GM21717 (cell line): ENCODE results near the gene TMEM61.

ENCODE experiments used
- ATAC-seq: cut with Tn5 transposase; IDR thresholded peaks from one replicate; pipeline ENCODE4 v1.9.1; 2021; ENCODE audit warnings: mild to moderate bottlenecking, moderate library complexity; ENCODE audit not compliant: unreplicated experiment

Gene TMEM61

GRCh38 chr1:55037733-55038551 lies 57.5 kb downstream of the TMEM61 start:
- no peak for ATAC-seq

GRCh38 chr1:55038552-55038838 lies 58.1 kb downstream of the TMEM61 start:
- no peak for ATAC-seq

- ATAC-seq, result no peak
Measured at GRCh38 chr1:55038974-55039341, 58.5 kb downstream of the TMEM61 start.

GRCh38 chr1:55039342-55040082 lies 59.1 kb downstream of the TMEM61 start, which contains the start of gene PCSK9:
Gene PCSK9, plus strand, starts transcription at chr1:55039548. Its CDS starts 290 bp downstream, at chr1:55039838.
- ATAC-seq, result no peak

- ATAC-seq, result no peak
Measured at GRCh38 chr1:55040083-55040932, 59.9 kb downstream of the TMEM61 start.

GRCh38 chr1:55040933-55041494 lies 60.6 kb downstream of the TMEM61 start:
- no peak for ATAC-seq

GRCh38 chr1:55041613-55042012 lies 61.2 kb downstream of the TMEM61 start:
- no peak for ATAC-seq
